K562 (cell line): ENCODE measurements around the gene KANK2. TPM values are rescaled to one million over a fixed set of nuclear protein-coding genes. Genes with fewer than 3 reads are reported as not detected.

Experiments used
- ARID1B ChIP-seq: fragments of 450-650 bp; IDR thresholded peaks from 2 replicates; pipeline ENCODE4 v1.6.1; 2016; ENCODE audit warnings: antibody characterized with exemption, mild to moderate bottlenecking, inconsistent platforms
- BDP1 ChIP-seq: IDR thresholded peaks from 3 replicates; pipeline ENCODE4 v1.6.1; 2011; ENCODE audit not compliant: insufficient read length, insufficient read depth
- EGR1 ChIP-seq: fragments of 450-650 bp; conservative IDR thresholded peaks from 2 replicates; pipeline ENCODE4 v1.6.1; 2017; ENCODE audit warnings: mild to moderate bottlenecking
- IFI16 ChIP-seq: fragments of 250-450 bp; sonication (Bioruptor Pico); IDR thresholded peaks from 2 replicates; pipeline ENCODE4 v2.1.2; 2022; ENCODE audit warnings: mild to moderate bottlenecking, inconsistent platforms
- KAT2B ChIP-seq: IDR thresholded peaks from one replicate; pipeline ENCODE4 v1.6.1; 2012; ENCODE audit warnings: low read depth, mild to moderate bottlenecking, control low read depth, inconsistent platforms, low read length, moderate library complexity
- KLF6 ChIP-seq: fragments of 250-450 bp; sonication (Bioruptor Pico); IDR thresholded peaks from 2 replicates; pipeline ENCODE4 v1.4.0; 2020; ENCODE audit warnings: mild to moderate bottlenecking, moderate library complexity, borderline replicate concordance
- L3MBTL2 ChIP-seq: fragments of 450-650 bp; IDR thresholded peaks from 2 replicates; pipeline ENCODE4 v1.6.1; 2016; ENCODE audit warnings: mild to moderate bottlenecking, moderate library complexity
- NR2C2 ChIP-seq, 2 experiments: fragments of 200-800 bp in 1 of 2; sonication (Bioruptor generic) in 1 of 2; sonication (generic) in 1 of 2; formaldehyde crosslinking in 1 of 2; IDR thresholded peaks; 2 replicates each; pipeline versions ENCODE4 v1.6.1 to v1.8.0; 2016 to 2022; ENCODE audit warnings: mild to moderate bottlenecking in 1 of 2, missing compliant biosample characterization in 1 of 2, missing genetic modification characterization in 1 of 2, missing genetic modification reagents in 1 of 2
- PURB ChIP-seq: sonication (generic); formaldehyde crosslinking; IDR thresholded peaks from 2 replicates; pipeline ENCODE4 v1.9.0; 2021; ENCODE audit warnings: low read depth, mild to moderate bottlenecking, missing genetic modification reagents
- RAD21 ChIP-seq, 2 experiments: fragments of 250-450 bp in 1 of 2; fragments of 450-650 bp in 1 of 2; sonication (Bioruptor Pico) in 1 of 2; formaldehyde crosslinking in 1 of 2; IDR thresholded peaks in 1 of 2; conservative IDR thresholded peaks in 1 of 2; 2 replicates each; pipeline versions ENCODE4 v1.4.0 to v1.8.0; 2020 to 2022; ENCODE audit warnings: mild to moderate bottlenecking in 2 of 2, moderate library complexity in 1 of 2
- SMARCA4 ChIP-seq: fragments of 450-650 bp; IDR thresholded peaks from 2 replicates; pipeline ENCODE4 v1.6.1; 2016
- SMC3 ChIP-seq: conservative IDR thresholded peaks from 2 replicates; pipeline ENCODE4 v1.6.1; 2011; ENCODE audit warnings: low read depth, low read length, improper control_type of control experiment; ENCODE audit not compliant: insufficient read depth
- U2AF1 ChIP-seq: fragments of 200-400 bp; formaldehyde crosslinking; optimal IDR thresholded peaks from 2 replicates; pipeline ENCODE3; 2017; ENCODE audit warnings: mild to moderate bottlenecking, low read depth, low read length, moderate library complexity
- WHSC1 ChIP-seq: IDR thresholded peaks from one replicate; pipeline ENCODE4 v1.6.1; 2012; ENCODE audit warnings: low read length, control low read depth, inconsistent platforms
- ZNF175 ChIP-seq: fragments of 200-800 bp; sonication (Bioruptor generic); IDR thresholded peaks from 2 replicates; pipeline ENCODE4 v1.6.1; 2016; ENCODE audit warnings: low read depth, mild to moderate bottlenecking, missing genetic modification characterization, missing compliant biosample characterization
- ZNF431 ChIP-seq: sonication (generic); formaldehyde crosslinking; IDR thresholded peaks from 2 replicates; pipeline ENCODE4 v1.8.0; 2022; ENCODE audit warnings: mild to moderate bottlenecking, missing genetic modification reagents
- polyA plus RNA-seq, 8 experiments: library from polyadenylated mRNA; depleted of rRNA in 4 of 8; stranded (reverse) in 5 of 8; unstranded in 3 of 8; fragments of >200 nt; fragmentation: Nextera tagmentation in 2 of 8; fragmentation: Illumina TruSeq in 1 of 8; extraction: Ambion mirVana in 2 of 8; extraction: Trizol in 1 of 8; gene quantifications; 2 replicates each; pipeline versions ENCODE4 v1.2.1 to v1.2.3, GENCODE V29; 2011 to 2014; ENCODE audit warnings: inconsistent platforms in 1 of 8, missing spikeins in 1 of 8
- total RNA-seq, 7 experiments: library from RNA; depleted of rRNA in 6 of 7; stranded (reverse); fragments of >200 nt in 6 of 7; fragmentation: Illumina TruSeq in 2 of 7; extraction: Trizol in 2 of 7; gene quantifications; 2 replicates each; pipeline versions ENCODE4 v1.2.1 to v1.2.3, GENCODE V29; 2011 to 2021; ENCODE audit warnings: low replicate concordance in 1 of 7
- TF ChIP-seq, protein P1 (sequence below): fragments of 250-450 bp; sonication (Bioruptor Pico); IDR thresholded peaks from 2 replicates; pipeline ENCODE4 v1.8.0; 2021; ENCODE audit warnings: moderate library complexity, mild to moderate bottlenecking, inconsistent platforms
- TF ChIP-seq, protein P2 (sequence below): sonication (generic); formaldehyde crosslinking; IDR thresholded peaks from 2 replicates; pipeline ENCODE4 v1.9.0; 2022; ENCODE audit warnings: mild to moderate bottlenecking, missing genetic modification reagents
- TF ChIP-seq, protein P3 (sequence below): fragments of 250-450 bp; sonication (Bioruptor Pico); IDR thresholded peaks from 2 replicates; pipeline ENCODE4 v1.8.0; 2022; ENCODE audit warnings: inconsistent platforms
- TF ChIP-seq, protein P4 (sequence below): fragments of 450-650 bp; IDR thresholded peaks from 2 replicates; pipeline ENCODE4 v1.7.1; 2018; ENCODE audit warnings: mild to moderate bottlenecking, low read depth; ENCODE audit not compliant: partially characterized antibody
- TF ChIP-seq, protein P5 (sequence below): sonication (generic); formaldehyde crosslinking; IDR thresholded peaks from 2 replicates; pipeline ENCODE4 v1.5.0; 2020; ENCODE audit warnings: missing genetic modification reagents

Gene KANK2
- total and polyA plus RNA-seq, 9 of the 15 experiments (the other 6 are each of a cell fraction or from before 2014, with no cell fraction given): 4.4 to 47.8 (median 21.3) TPM

DNA sequence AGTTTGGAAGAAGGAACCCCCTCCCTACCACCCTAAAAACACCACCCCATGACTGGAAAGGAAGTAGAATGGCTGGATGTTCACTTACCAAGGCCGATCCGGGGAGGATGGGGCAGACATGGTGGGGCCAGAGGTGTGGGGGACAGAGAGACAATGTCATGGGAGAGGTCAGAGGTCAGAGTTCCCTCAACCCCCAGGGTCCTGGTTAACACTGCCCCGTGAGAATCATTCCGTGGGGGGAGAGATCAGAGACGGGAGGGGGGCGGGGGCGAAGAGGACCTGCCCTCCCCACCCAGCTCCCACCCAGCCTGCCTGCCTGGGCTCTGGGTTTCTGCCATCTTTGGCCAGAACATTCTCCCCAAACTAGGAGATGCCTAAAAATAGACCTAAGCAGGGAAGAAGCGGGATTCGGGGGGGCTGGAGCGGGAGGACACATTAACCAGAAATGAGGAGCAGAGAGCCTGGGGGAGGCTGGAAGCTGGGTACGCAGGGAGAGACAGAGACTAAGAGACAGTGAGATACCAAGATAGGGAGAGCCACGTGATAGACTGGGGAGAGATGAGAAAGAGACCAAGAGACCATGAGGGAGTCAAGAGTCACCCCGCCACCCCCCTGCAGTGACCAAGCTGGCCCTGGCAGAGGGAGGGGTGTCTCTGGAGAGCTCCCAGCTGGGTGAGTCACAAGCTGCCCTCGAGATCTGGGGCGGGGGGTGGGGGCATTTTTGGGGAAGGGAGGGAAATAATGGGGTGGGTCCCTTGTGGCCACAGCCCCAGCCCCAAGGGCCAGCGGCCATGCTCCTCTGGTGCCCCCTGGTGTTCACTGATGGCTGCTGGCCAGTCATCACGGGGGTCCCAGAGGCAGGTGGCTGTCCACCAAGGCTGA, 6.1 kb upstream of the KANK2 start (continued):
- TF ChIP-seq, protein P1, sequence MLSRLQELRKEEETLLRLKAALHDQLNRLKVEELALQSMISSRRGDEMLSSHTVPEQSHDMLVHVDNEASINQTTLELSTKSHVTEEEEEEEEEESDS: no peak
- peak; percentile 46; the same call in 1 of the 2 replicates for TF ChIP-seq SMARCA4
- TF ChIP-seq, protein P2, sequence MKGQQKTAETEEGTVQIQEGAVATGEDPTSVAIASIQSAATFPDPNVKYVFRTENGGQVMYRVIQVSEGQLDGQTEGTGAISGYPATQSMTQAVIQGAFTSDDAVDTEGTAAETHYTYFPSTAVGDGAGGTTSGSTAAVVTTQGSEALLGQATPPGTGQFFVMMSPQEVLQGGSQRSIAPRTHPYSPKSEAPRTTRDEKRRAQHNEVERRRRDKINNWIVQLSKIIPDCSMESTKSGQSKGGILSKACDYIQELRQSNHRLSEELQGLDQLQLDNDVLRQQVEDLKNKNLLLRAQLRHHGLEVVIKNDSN (CRISPR knock-in tag): peak; percentile 80
- no peak for TF ChIP-seq BDP1
- TF ChIP-seq, protein P3, sequence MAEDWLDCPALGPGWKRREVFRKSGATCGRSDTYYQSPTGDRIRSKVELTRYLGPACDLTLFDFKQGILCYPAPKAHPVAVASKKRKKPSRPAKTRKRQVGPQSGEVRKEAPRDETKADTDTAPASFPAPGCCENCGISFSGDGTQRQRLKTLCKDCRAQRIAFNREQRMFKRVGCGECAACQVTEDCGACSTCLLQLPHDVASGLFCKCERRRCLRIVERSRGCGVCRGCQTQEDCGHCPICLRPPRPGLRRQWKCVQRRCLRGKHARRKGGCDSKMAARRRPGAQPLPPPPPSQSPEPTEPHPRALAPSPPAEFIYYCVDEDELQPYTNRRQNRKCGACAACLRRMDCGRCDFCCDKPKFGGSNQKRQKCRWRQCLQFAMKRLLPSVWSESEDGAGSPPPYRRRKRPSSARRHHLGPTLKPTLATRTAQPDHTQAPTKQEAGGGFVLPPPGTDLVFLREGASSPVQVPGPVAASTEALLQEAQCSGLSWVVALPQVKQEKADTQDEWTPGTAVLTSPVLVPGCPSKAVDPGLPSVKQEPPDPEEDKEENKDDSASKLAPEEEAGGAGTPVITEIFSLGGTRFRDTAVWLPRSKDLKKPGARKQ: no peak
- no peak for TF ChIP-seq NR2C2 (CRISPR knock-in tag; IDR thresholded peaks at IDR 0.05)
- peak; percentile 68 for TF ChIP-seq NR2C2 (tag; IDR thresholded peaks at IDR 0.05)
- TF ChIP-seq WHSC1: no peak
- TF ChIP-seq ZNF175 (CRISPR knock-in tag): 0 out of 2 replicates have a peak, but pooled peaks have one; percentile 63
- TF ChIP-seq RAD21 (CRISPR knock-in tag; conservative IDR thresholded peaks at IDR 0.05 in 1 of 2, IDR thresholded peaks at IDR 0.05 in 1 of 2): peak; percentile 79 to 85
- 0 out of 2 replicates have a peak, but pooled peaks have one; percentile 18 for TF ChIP-seq EGR1
- 0 out of 2 replicates have a peak, but pooled peaks have one; percentile 16 for TF ChIP-seq L3MBTL2
- TF ChIP-seq, protein P4, sequence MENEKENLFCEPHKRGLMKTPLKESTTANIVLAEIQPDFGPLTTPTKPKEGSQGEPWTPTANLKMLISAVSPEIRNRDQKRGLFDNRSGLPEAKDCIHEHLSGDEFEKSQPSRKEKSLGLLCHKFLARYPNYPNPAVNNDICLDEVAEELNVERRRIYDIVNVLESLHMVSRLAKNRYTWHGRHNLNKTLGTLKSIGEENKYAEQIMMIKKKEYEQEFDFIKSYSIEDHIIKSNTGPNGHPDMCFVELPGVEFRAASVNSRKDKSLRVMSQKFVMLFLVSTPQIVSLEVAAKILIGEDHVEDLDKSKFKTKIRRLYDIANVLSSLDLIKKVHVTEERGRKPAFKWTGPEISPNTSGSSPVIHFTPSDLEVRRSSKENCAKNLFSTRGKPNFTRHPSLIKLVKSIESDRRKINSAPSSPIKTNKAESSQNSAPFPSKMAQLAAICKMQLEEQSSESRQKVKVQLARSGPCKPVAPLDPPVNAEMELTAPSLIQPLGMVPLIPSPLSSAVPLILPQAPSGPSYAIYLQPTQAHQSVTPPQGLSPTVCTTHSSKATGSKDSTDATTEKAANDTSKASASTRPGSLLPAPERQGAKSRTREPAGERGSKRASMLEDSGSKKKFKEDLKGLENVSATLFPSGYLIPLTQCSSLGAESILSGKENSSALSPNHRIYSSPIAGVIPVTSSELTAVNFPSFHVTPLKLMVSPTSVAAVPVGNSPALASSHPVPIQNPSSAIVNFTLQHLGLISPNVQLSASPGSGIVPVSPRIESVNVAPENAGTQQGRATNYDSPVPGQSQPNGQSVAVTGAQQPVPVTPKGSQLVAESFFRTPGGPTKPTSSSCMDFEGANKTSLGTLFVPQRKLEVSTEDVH: no peak
- no peak for TF ChIP-seq U2AF1
- TF ChIP-seq KLF6 (CRISPR knock-in tag): no peak
- peak; percentile 14; the same call in 1 of the 2 replicates for TF ChIP-seq ARID1B
- peak; percentile 86 for TF ChIP-seq SMC3
- TF ChIP-seq ZNF431 (CRISPR knock-in tag): no peak
- TF ChIP-seq KAT2B: no peak
- no peak for TF ChIP-seq IFI16
- TF ChIP-seq PURB (CRISPR knock-in tag): no peak
- TF ChIP-seq, protein P5, sequence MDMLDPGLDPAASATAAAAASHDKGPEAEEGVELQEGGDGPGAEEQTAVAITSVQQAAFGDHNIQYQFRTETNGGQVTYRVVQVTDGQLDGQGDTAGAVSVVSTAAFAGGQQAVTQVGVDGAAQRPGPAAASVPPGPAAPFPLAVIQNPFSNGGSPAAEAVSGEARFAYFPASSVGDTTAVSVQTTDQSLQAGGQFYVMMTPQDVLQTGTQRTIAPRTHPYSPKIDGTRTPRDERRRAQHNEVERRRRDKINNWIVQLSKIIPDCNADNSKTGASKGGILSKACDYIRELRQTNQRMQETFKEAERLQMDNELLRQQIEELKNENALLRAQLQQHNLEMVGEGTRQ: peak; percentile 68
